Psoas muscle (tissue), 8 donors: ENCODE measurements around the gene PCSK5. TPM values are rescaled to one million over a fixed set of nuclear protein-coding genes. Genes with fewer than 3 reads are reported as not detected.

ENCODE experiments used
- ATAC-seq, 4 donors: fragments of 200-7000 bp; cut with Tn5 transposase; one replicate each; pipeline ENCODE4 v1.9.1; 2020; ENCODE audit warnings: moderate library complexity in 3 of 4, mild to moderate bottlenecking in 2 of 4
- DNase-seq, 2 donors: peaks; one replicate each; pipeline ENCODE4 v3.0.0-alpha.2; 2020
- H3K27ac ChIP-seq: fragments of 200-600 bp; one replicate; pipeline ENCODE4 v1.8.0; 2022
- H3K27me3 ChIP-seq, 3 donors: fragments of 200-600 bp in 1 of 3; one replicate each; pipeline versions ENCODE4 v1.6.1 to v1.8.0; 2013 to 2022; ENCODE audit warnings: low read length in 2 of 3, mild to moderate bottlenecking in 2 of 3, moderate library complexity in 1 of 3; ENCODE audit not compliant: insufficient read depth in 3 of 3
- H3K36me3 ChIP-seq, 2 donors: fragments of 200-600 bp in 1 of 2; one replicate each; pipeline versions ENCODE4 v1.6.1 to v1.8.0; 2013 to 2022; ENCODE audit warnings: low read depth in 1 of 2, mild to moderate bottlenecking in 1 of 2, moderate library complexity in 1 of 2; ENCODE audit not compliant: insufficient read depth in 1 of 2
- H3K4me1 ChIP-seq: fragments of 200-600 bp; one replicate; pipeline ENCODE4 v1.8.0; 2022
- H3K4me3 ChIP-seq: fragments of 200-600 bp; one replicate; pipeline ENCODE4 v1.8.0; 2022; ENCODE audit warnings: mild to moderate bottlenecking
- H3K9me3 ChIP-seq: fragments of 200-600 bp; one replicate; pipeline ENCODE4 v1.8.0; 2022
- CTCF ChIP-seq: fragments of 200-600 bp; IDR thresholded peaks from one replicate; pipeline ENCODE4 v1.8.0; 2022; ENCODE audit warnings: antibody characterized with exemption
- WGBS, 3 donors: extraction: QIAGEN DNeasy Blood & Tissue Kit; methylation state at CpG; one replicate each; pipeline versions ENCODE4 v1.1.6 to v1.1.7; 2013; 5-methylcytosine and 5-hydroxymethylcytosine counted together
- intact Hi-C, 2 donors: fragments of 100-400 bp; cut with DNase I; formaldehyde crosslinking; loops; one replicate each; pipeline versions ENCODE4 v1.11.0 to v1.14.2; 2022
- polyA plus RNA-seq, 3 donors: library from polyadenylated mRNA; stranded (reverse); fragments of 200-250 nt; gene quantifications; one replicate each; pipeline ENCODE4 v1.2.3, GENCODE V29; 2013
- total RNA-seq, 4 donors: library from RNA; stranded (reverse); fragmentation: NEBNext Ultra II Directional in 2 of 4; extraction: Animal tissue kit (Norgen Biotek cat#: 25700) in 2 of 4; gene quantifications; one replicate each; pipeline versions ENCODE4 v1.2.1 to v1.2.4, GENCODE V29; 2021 to 2023
- donor health status: healthy with polysubstance abuse.
- donor health status: DM: no; HTN: no; CAD: no; lungs with moderate emphysema.
- donor health status: Bipolar disorder and iron deficiency.
- donor health status: healthy.
- donor health status: DM: yes; HTN: yes; CAD: no.
- donor health status: DM: no; HTN: no; CAD: no.
- donor health status: DM: no; HTN: no; CAD: no.
- donor health status: DM: yes; HTN: yes; CAD: no.

The PCSK5 gene
- total and polyA plus RNA-seq, 7 donors, result 0.75 to 4.4 (median 2.3) TPM

- Histone ChIP-seq H3K27ac (no peak overlapping the region), H3K36me3 (no peaks in the 10 kb centered on the region), H3K4me1 (no peaks in the 10 kb centered on the region), H3K27me3 (no peaks in the 10 kb centered on the region), H3K4me3 (no peak overlapping the region), H3K9me3 (no peaks in the 10 kb centered on the region)
- intact Hi-C loops, result no loop called here
- DNase-seq, result no peak
- no peak for TF ChIP-seq CTCF
- no peak for ATAC-seq
- 36 to 48% (median 37%) methylated on average over 4 of the region's 4 CpGs for WGBS, 3 donors
These were observed 20.3 kb downstream of the PCSK5 start for GRCh38 chr9:75910731-75911130.

- no peaks in the 10 kb centered on the region for H3K4me1 ChIP-seq
- intact Hi-C loops, result no loop called here
- no peaks in the 10 kb centered on the region for H3K9me3 ChIP-seq
- H3K36me3 ChIP-seq, result no peaks in the 10 kb centered on the region
- ATAC-seq (no peak), DNase-seq (no peak)
- no peak overlapping the region for H3K4me3 ChIP-seq
- no peak overlapping the region for H3K27ac ChIP-seq
- WGBS, 3 donors, result 61 to 80% (median 65%) methylated on average over 3 of the region's 3 CpGs
- H3K27me3 ChIP-seq, result no peaks in the 10 kb centered on the region
- TF ChIP-seq CTCF, result no peak
These were observed 20.9 kb downstream of the PCSK5 start for GRCh38 chr9:75911390-75911789.

GRCh38 chr9:75912951-75913350 lies 22.5 kb downstream of the PCSK5 start:
- Histone ChIP-seq H3K9me3 (no peaks in the 10 kb centered on the region), H3K27me3 (no peaks in the 10 kb centered on the region), H3K36me3 (no peaks in the 10 kb centered on the region), H3K4me1 (no peaks in the 10 kb centered on the region), H3K4me3 (no peak overlapping the region), H3K27ac (no peak overlapping the region)
- ATAC-seq (no peak), DNase-seq (no peak)
- WGBS, 3 donors, result 96 to 98% (median 97%) methylated on average over 3 of the region's 3 CpGs
- no peak for TF ChIP-seq CTCF
- intact Hi-C loops, result no loop called here

DNA sequence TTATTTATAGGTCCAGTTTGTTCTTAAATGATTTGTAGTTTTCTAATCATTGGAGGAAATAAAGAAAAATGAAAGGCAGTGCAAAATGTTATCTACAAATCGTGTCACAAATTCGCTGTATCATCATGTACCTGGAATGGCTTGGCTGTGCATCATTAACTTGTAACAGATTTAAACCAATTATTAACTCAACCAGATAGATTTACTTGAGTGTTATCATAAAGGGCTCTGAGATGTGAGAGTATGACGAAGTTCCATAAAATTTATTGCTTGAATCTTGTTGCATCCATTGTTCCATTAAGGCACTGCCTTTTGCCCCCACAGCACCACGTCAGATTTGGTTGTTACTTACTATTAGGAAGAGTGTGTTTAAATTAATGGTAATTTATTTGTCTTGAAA lies 23.5 kb downstream of the PCSK5 start:
- DNase-seq, result no peak
- no peaks in the 10 kb centered on the region for H3K4me1 ChIP-seq
- no peak for TF ChIP-seq CTCF
- intact Hi-C loops, result no loop called here
- H3K4me3 ChIP-seq, result no peak overlapping the region
- H3K9me3 ChIP-seq, result no peaks in the 10 kb centered on the region
- no peaks in the 10 kb centered on the region for H3K36me3 ChIP-seq
- H3K27me3 ChIP-seq, result no peaks in the 10 kb centered on the region
- no peak overlapping the region for H3K27ac ChIP-seq
- no peak for ATAC-seq
- 95 to 99% (median 98%) methylated on average over 4 of the region's 4 CpGs for WGBS, 3 donors

GRCh38 chr9:75914883-75915452 lies 24.5 kb downstream of the PCSK5 start:
- intact Hi-C loops, result no loop called here
- no peak for TF ChIP-seq CTCF
- no peaks in the 10 kb centered on the region for H3K4me1 ChIP-seq
- H3K27me3 ChIP-seq, result no peaks in the 10 kb centered on the region
- ATAC-seq (no peak), DNase-seq (no peak)
- no peaks in the 10 kb centered on the region for H3K36me3 ChIP-seq
- 66 to 78% (median 67%) methylated on average over 4 of the region's 4 CpGs for WGBS, 3 donors
- no peaks in the 10 kb centered on the region for H3K9me3 ChIP-seq
- H3K4me3 ChIP-seq, result no peak overlapping the region
- no peak overlapping the region for H3K27ac ChIP-seq
